Renal pelvis (tissue), 4 donors: ENCODE measurements around the gene DDX56. TPM values are rescaled to one million over a fixed set of nuclear protein-coding genes. Genes with fewer than 3 reads are reported as not detected.
A peak's percentile ranks its signal among the peaks of the same experiment; 100 is the strongest.
"Not testable (repeated sequence)": the region's sequence is repeated elsewhere in the genome, so short reads cannot be mapped to it uniquely, and the experiment has no call there.

Experiments
- DNase-seq: peaks from one replicate; pipeline ENCODE4 v3.0.0-alpha.2; 2013
- polyA plus RNA-seq, 3 donors: library from polyadenylated mRNA; unstranded; fragments of 120-200 nt; gene quantifications; one replicate each; pipeline ENCODE4 v1.2.1, GENCODE V29; 2013; ENCODE audit not compliant: insufficient read length in 3 of 3

DDX56 gene
- polyA plus RNA-seq, 3 donors: 85.4 to 122 (median 117) TPM

- peak; percentile 98 for DNase-seq
These were observed 32.8 kb upstream of the DDX56 start, which contains the start of gene OGDH for GRCh38 chr7:44606341-44607140. Gene OGDH (plus strand): TSS chr7:44606627. CDS start chr7:44624344, 17,717 bp downstream.

- DNase-seq: no peak
These were observed 31.2 kb upstream of the DDX56 start for GRCh38 chr7:44604941-44605340.

GRCh38 chr7:44603193-44603592 lies 29.5 kb upstream of the DDX56 start:
- DNase-seq: no peak

- no peak for DNase-seq
These were observed 28.8 kb upstream of the DDX56 start for GRCh38 chr7:44602576-44602910.

GRCh38 chr7:44599222-44599621 lies 25.5 kb upstream of the DDX56 start:
- DNase-seq: no peak

GRCh38 chr7:44597181-44597580 lies 23.5 kb upstream of the DDX56 start:
- DNase-seq: not testable (repeated sequence)

GRCh38 chr7:44595934-44596635 lies 22.4 kb upstream of the DDX56 start:
- DNase-seq: no peak

- DNase-seq: no peak
These were observed 17.2 kb upstream of the DDX56 start for GRCh38 chr7:44590910-44591309.

- DNase-seq: no peak
These were observed 14.4 kb upstream of the DDX56 start for GRCh38 chr7:44587843-44588711.

GRCh38 chr7:44583146-44583865 lies 9.6 kb upstream of the DDX56 start:
- no peak for DNase-seq

GRCh38 chr7:44581879-44582603 lies 8.3 kb upstream of the DDX56 start, which contains the start of gene TMED4:
Gene TMED4 (minus strand): TSS chr7:44582231. CDS start chr7:44582206, 25 bp downstream.
- DNase-seq: peak; percentile 99

GRCh38 chr7:44580945-44581878 lies 7.5 kb upstream of the DDX56 start:
- no peak for DNase-seq

- DNase-seq: no peak
These were observed 2.5 kb upstream of the DDX56 start for GRCh38 chr7:44576228-44576627.

GRCh38 chr7:44575054-44575453 lies 1.3 kb upstream of the DDX56 start:
- DNase-seq: no peak

GRCh38 chr7:44574287-44574872 lies 672 bp upstream of the DDX56 start:
- no peak for DNase-seq

GRCh38 chr7:44572771-44573170 lies 937 bp downstream of the DDX56 start:
- no peak for DNase-seq

- DNase-seq: no peak
These were observed 3.7 kb downstream of the DDX56 start for GRCh38 chr7:44569959-44570358.

- DNase-seq: no peak
These were observed 4.7 kb downstream of the DDX56 start for GRCh38 chr7:44568771-44569560.
